GM12892 (cell line): Measurements from ENCODE around the gene ASPM. TPM values are rescaled to one million over a fixed set of nuclear protein-coding genes. Genes with fewer than 3 reads are reported as not detected.

ENCODE experiments used
- DNase-seq: peaks from one replicate; pipeline ENCODE4 v3.0.0; 2011; ENCODE audit not compliant: insufficient read length
- FAIRE-seq: peaks from 2 replicates; lab custom pipeline; 2011; peaks lifted over from hg19 to GRCh38; lab: Jason Lieb, UNC
- POLR2A ChIP-seq: IDR thresholded peaks from 2 replicates; pipeline ENCODE4 v1.6.1; 2011; ENCODE audit warnings: low read depth, low read length, control low read depth
- POLR2AphosphoS5 ChIP-seq: IDR thresholded peaks from 2 replicates; pipeline ENCODE4 v1.6.1; 2011; ENCODE audit warnings: low read depth, low read length, control low read depth
- TAF1 ChIP-seq: IDR thresholded peaks from 2 replicates; pipeline ENCODE4 v1.6.1; 2011; ENCODE audit warnings: low read depth, mild to moderate bottlenecking, control low read depth, low read length, borderline replicate concordance
- polyA plus RNA-seq: library from polyadenylated mRNA; unstranded; fragments of >200 nt; gene quantifications from one replicate; pipeline ENCODE4 v1.2.1, GENCODE V29; 2012; ENCODE audit warnings: missing spikeins, inconsistent platforms; ENCODE audit not compliant: missing spikeins

ASPM gene
- polyA plus RNA-seq: 10.7 TPM

DNA sequence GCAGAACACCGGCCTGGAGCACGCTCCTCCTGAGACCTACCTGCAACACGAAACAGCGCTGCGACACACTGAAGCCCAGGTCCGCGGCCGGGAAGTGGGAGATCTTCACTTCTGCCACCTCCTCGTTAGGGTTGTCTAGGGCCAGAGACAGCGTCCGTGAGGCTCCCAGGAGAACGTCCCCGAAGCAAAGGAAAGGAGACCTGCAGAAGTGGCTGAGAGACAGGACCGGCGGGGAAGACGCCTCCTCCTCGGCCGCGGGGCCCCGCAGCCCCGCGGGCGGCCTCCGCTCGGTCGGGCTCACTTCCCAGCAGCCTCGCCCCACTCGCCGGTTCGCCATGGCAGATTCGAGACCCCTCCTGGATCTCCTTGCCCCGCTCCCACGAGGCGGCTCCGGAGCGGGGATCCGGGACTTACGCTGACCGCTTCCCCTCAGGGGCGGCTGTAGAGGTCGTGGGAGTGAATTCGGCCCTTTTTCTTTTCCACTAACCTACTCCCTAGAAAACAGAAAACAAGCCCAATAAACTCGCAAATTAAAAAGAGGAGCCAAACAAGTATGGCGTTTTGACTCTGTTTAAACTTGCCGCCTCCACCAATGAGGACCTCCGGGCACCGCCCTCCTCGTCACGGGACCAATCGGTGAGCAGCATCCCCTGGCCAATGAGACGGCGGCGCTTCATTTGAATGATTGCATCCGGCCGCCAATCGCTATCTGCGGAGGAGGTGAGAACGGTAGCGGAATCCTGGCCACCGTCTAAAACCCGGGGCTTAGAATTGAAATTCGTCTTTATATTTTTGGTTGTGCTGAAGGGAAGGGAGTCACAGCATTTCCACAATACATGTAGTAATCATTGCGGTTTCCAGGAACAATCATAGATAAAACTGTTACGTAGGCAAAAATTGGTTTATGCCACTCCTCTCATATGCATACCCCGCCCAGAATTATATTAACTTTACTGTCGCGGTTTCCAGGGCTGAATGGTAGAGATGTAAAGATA, at the start of gene ASPM:
Gene ASPM (minus strand): TSS at position 569 of the 995 bp plus-strand sequence. CDS start 232 bp downstream, at position 337.
- FAIRE-seq (peak; percentile 92), DNase-seq (peak; percentile 67)
- TF ChIP-seq POLR2AphosphoS5: peak; percentile 30; the same call in 1 of the 2 replicates
- TF ChIP-seq POLR2A: no peak; the same call in 1 of the 2 replicates
- TF ChIP-seq TAF1: 0 out of 2 replicates have a peak, but pooled peaks have one; percentile 36

DNA sequence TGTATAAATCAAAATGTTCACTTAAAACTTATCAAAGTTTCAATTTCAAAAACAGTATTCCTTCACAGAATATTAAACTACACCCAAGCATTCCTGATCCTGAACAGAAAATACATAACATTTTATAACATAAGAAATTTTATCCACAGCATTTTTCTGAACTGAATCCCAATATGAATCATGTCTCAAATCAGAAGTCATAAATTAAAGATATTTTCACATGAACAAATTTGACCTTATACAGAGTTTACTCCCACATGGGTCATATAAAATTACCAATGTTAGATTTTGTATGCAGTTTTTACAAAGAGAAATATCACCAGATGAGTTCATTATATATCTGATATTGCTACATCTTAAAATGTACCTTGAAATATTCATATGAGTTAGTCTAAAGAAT, 48.6 kb upstream of the ASPM start:
- FAIRE-seq (no peak), DNase-seq (no peak)
- TF ChIP-seq POLR2A (no peak), POLR2AphosphoS5 (no peak)

- no peak for TF ChIP-seq TAF1
- TF ChIP-seq POLR2AphosphoS5: no peak
- no peak for TF ChIP-seq POLR2A
- DNase-seq (no peak), FAIRE-seq (no peak)
These were observed 37.7 kb upstream of the ASPM start for GRCh38 chr1:197184190-197184589.

GRCh38 chr1:197183195-197183748, 36.8 kb upstream of the ASPM start:
- FAIRE-seq (no peak), DNase-seq (no peak)
- no peak for TF ChIP-seq POLR2AphosphoS5
- no peak for TF ChIP-seq POLR2A
- TF ChIP-seq TAF1: no peak

DNA sequence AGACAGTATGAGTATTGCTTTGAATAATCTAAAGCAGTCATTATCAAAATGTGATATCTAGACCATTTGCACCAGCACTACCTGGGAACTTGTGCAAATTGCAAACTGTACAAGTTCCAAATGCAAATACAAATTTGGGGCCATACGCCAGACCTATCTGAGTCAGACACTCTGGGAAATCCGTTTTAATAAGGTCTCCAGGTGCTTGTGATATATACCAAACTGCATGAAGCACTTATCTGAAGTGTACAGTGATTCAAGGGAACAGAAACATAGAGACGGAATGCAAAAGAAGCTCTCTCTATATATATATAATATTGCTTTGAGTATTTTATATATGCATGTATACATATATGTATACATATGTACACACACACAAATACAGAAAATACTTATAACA, 36.2 kb upstream of the ASPM start:
- no peak for DNase-seq
- no peak for FAIRE-seq
- no peak for TF ChIP-seq POLR2AphosphoS5
- TF ChIP-seq POLR2A: no peak
- TF ChIP-seq TAF1: no peak

DNA sequence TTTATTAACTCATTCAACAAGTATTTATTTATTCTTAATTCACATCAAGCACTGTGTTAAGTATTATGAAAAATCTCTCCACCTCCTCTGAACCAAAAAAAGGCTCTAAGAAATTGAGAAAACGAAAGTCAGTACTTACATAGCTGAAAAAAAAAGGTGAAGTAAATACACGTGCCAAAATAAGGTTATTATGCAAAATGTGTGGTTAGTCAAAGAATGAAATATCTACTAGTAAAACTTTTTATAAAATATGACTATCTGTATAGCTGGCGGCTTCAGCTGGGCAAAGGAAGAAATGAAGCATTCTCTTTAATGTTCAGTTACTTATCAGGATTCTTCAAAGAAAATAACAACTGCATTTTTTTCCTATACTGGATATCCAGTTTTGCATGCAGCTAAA, 35.5 kb upstream of the ASPM start:
- FAIRE-seq (no peak), DNase-seq (no peak)
- TF ChIP-seq TAF1 (no peak), POLR2AphosphoS5 (no peak), POLR2A (no peak)

- TF ChIP-seq TAF1: no peak
- no peak for TF ChIP-seq POLR2AphosphoS5
- TF ChIP-seq POLR2A: no peak
- FAIRE-seq: peak; percentile 30
- no peak for DNase-seq
These were observed 33.9 kb upstream of the ASPM start for GRCh38 chr1:197180252-197180878.

DNA sequence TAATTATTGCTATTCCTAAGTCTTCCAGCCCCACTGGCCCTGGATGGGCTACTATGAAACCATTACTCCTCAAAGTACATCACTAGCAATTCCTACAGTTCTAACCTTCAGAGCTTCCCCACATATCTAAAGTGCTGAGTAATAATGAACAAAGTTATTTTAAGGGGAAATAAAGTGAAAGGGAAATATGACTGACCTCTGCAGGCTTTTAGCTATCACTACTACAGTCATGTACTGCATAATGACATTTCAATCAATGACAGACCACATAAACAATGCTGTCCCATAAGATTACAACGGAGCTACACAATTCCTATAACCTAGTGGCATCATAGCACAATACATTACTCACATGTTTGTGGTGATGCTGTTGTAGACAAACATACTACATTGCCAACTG, 32.5 kb upstream of the ASPM start:
- TF ChIP-seq TAF1 (no peak), POLR2AphosphoS5 (no peak), POLR2A (no peak)
- DNase-seq (no peak), FAIRE-seq (no peak)

DNA sequence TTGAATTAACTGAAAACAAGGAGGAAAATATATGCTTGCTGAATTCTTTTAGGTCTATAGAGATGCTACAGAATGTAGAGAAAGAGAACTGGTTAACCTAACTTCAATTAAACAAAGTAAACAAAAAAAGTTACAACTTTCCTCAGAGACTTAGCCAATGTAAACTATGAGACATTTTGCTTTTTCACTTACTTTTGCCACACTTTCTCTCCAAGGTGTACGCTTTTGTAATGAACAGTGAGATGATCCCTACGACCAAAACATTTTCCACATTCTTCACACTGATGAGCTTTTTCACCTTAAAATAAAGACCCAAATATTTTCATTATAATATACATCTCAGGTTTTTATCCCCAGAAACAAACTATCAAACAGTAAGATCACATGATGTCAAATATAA, 28.3 kb upstream of the ASPM start:
- no peak for FAIRE-seq
- DNase-seq: no peak
- TF ChIP-seq POLR2A (no peak), POLR2AphosphoS5 (no peak), TAF1 (no peak)

DNA sequence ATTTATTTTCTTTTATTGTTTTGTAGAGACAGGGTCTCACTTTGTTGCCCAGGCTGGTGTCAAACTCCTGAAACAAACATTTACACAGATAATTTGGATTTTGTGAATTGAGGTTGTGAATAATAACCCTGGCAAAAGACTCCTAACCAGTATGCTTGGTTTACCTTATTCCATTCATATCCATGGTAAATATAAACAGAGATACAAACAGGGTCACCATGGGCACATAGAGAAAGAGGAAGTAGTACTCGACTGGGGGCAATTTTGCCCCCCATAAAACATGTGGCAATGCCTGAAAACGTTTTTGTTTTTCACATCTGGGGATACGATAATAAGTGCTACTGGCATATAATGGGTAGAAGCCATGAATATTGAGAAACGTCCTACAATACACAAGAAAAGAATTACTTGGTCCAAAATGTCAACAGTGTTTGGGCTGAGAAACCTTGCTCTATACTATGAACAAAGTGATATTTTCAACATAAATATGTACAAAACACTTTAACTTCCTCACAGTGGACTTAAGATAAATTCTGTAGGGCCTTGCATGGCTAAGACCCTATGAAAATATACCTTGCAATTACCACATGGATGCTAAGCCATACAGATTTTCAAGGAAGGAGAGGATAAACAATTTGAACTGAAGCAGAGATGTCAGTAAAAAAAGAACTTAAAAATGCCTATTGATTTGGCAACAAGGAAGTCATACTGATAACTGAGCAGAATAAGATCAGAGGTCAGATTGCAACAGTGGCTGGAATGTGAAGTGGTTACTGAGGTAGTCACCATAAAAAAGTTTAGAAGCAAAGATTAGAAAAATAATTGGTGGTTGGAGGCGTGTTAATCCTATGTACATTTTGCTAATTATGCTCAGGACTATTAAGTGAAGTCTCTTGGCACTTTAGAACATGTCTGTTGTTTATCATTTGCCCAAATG, 27.4 kb upstream of the ASPM start:
- FAIRE-seq (no peak), DNase-seq (no peak)
- TF ChIP-seq POLR2A (no peak), TAF1 (no peak), POLR2AphosphoS5 (no peak)
